Osteocyte (in vitro differentiated cells): ENCODE data around the gene PKP1. TPM values are rescaled to one million over a fixed set of nuclear protein-coding genes. Genes with fewer than 3 reads are reported as not detected.

ENCODE experiments used
- DNase-seq: peaks from one replicate; pipeline ENCODE4 v3.0.0; 2021; ENCODE audit warnings: mixed read lengths; ENCODE audit not compliant: unreplicated experiment; ENCODE audit errors: extremely low spot score
- H3K27ac Mint-ChIP-seq: one replicate; pipeline ENCODE4 v1.8.0; 2021; ENCODE audit warnings: mild to moderate bottlenecking, mixed read lengths; ENCODE audit not compliant: unreplicated experiment
- H3K27me3 Mint-ChIP-seq: one replicate; pipeline ENCODE4 v1.8.0; 2021; ENCODE audit warnings: mixed read lengths; ENCODE audit not compliant: unreplicated experiment
- H3K36me3 Mint-ChIP-seq: one replicate; pipeline ENCODE4 v1.8.0; 2021; ENCODE audit warnings: mixed read lengths; ENCODE audit not compliant: unreplicated experiment
- H3K4me1 Mint-ChIP-seq: one replicate; pipeline ENCODE4 v1.8.0; 2021; ENCODE audit warnings: mixed read lengths; ENCODE audit not compliant: unreplicated experiment
- H3K4me3 Mint-ChIP-seq: one replicate; pipeline ENCODE4 v1.8.0; 2021; ENCODE audit warnings: mild to moderate bottlenecking, moderate library complexity, mixed read lengths; ENCODE audit not compliant: unreplicated experiment
- H3K9me3 Mint-ChIP-seq: one replicate; pipeline ENCODE4 v1.8.0; 2021; ENCODE audit warnings: mixed read lengths; ENCODE audit not compliant: unreplicated experiment
- total RNA-seq: library from RNA; stranded (reverse); gene quantifications from 2 replicates; pipeline ENCODE4 v1.2.1, GENCODE V29; 2021
- TF ChIP-seq, protein P1 (sequence below): fragments of 200-600 bp; sonication (generic); IDR thresholded peaks from 2 replicates; pipeline ENCODE4 v1.5.0; 2021; ENCODE audit warnings: antibody characterized with exemption, mild to moderate bottlenecking, moderate library complexity

Gene PKP1
- total RNA-seq, 1 donor from 2014 or later = not detected

DNA sequence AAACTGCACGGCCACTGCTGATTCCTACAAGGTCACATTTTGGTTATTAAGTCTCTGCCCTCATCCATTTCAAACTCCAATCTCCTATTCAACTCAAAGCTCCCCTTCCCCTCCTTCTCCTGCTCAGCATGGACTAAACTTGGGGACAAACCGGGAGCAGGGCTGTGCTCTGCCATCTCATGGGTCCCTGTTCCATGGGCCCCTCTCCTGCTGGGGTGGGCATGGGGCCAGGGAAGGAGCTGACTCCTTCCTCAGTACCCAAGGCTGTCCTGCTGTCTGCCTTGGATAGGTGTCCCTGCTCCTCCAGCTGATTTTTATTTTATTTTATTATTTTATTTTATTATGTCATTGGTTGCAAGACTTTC is 67.0 kb downstream of the PKP1 start:
- Mint-ChIP-seq H3K27me3 (peaks cover 54% of the 10 kb centered on the region), H3K27ac (no peak overlapping the region), H3K4me1 (no peaks in the 10 kb centered on the region), H3K9me3 (no peaks in the 10 kb centered on the region), H3K36me3 (no peaks in the 10 kb centered on the region), H3K4me3 (no peak overlapping the region)
- TF ChIP-seq, protein P1, sequence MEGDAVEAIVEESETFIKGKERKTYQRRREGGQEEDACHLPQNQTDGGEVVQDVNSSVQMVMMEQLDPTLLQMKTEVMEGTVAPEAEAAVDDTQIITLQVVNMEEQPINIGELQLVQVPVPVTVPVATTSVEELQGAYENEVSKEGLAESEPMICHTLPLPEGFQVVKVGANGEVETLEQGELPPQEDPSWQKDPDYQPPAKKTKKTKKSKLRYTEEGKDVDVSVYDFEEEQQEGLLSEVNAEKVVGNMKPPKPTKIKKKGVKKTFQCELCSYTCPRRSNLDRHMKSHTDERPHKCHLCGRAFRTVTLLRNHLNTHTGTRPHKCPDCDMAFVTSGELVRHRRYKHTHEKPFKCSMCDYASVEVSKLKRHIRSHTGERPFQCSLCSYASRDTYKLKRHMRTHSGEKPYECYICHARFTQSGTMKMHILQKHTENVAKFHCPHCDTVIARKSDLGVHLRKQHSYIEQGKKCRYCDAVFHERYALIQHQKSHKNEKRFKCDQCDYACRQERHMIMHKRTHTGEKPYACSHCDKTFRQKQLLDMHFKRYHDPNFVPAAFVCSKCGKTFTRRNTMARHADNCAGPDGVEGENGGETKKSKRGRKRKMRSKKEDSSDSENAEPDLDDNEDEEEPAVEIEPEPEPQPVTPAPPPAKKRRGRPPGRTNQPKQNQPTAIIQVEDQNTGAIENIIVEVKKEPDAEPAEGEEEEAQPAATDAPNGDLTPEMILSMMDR = no peak
- DNase-seq = no peak

DNA sequence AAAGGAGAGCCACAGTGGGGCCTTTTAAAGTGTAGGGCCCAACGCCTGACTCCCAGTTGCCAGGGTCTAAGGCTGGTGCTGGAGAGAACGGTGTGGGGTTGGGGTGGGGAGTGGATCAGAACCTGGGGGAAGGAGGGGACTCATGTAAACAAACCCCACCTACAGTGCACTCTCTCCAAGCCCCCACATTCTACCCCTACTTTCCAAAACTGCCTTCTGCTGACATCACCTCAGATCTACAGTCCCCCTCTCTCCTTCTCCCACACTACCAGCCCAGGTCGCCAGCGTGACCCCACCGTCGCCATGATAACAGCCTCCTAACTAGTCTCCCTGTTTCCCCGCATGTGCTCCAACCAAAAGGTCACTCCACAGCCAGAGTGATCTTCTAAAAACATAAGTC is 67.6 kb downstream of the PKP1 start:
- Mint-ChIP-seq H3K9me3 (no peaks in the 10 kb centered on the region), H3K27me3 (peaks cover 59% of the 10 kb centered on the region), H3K36me3 (no peaks in the 10 kb centered on the region), H3K27ac (no peak overlapping the region), H3K4me3 (no peak overlapping the region), H3K4me1 (no peaks in the 10 kb centered on the region)
- TF ChIP-seq, protein P1 = no peak
- no peak for DNase-seq

DNA sequence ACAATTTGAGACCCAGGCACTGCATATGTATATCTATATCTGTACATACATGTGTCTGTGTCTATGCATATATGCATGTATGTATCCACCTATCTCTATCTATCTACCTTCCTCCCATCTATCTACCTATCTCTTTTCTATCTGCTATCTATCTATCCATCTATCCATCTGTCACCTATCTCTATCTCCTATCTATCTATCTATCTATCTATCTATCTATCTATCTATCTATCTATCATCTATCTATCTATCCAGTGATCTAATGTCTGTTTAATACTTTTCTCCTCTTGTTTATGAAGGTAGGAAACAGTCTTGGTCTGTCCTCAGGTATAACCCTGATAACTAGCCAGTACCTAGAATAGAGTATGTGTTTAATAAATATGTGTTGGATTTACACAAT is 68.3 kb downstream of the PKP1 start:
- H3K27ac Mint-ChIP-seq = no peak overlapping the region
- no peaks in the 10 kb centered on the region for H3K9me3 Mint-ChIP-seq
- H3K36me3 Mint-ChIP-seq = no peaks in the 10 kb centered on the region
- H3K27me3 Mint-ChIP-seq = peaks cover 58% of the 10 kb centered on the region
- DNase-seq = no peak
- no peaks in the 10 kb centered on the region for H3K4me1 Mint-ChIP-seq
- H3K4me3 Mint-ChIP-seq = no peak overlapping the region
- TF ChIP-seq, protein P1 = no peak

DNA sequence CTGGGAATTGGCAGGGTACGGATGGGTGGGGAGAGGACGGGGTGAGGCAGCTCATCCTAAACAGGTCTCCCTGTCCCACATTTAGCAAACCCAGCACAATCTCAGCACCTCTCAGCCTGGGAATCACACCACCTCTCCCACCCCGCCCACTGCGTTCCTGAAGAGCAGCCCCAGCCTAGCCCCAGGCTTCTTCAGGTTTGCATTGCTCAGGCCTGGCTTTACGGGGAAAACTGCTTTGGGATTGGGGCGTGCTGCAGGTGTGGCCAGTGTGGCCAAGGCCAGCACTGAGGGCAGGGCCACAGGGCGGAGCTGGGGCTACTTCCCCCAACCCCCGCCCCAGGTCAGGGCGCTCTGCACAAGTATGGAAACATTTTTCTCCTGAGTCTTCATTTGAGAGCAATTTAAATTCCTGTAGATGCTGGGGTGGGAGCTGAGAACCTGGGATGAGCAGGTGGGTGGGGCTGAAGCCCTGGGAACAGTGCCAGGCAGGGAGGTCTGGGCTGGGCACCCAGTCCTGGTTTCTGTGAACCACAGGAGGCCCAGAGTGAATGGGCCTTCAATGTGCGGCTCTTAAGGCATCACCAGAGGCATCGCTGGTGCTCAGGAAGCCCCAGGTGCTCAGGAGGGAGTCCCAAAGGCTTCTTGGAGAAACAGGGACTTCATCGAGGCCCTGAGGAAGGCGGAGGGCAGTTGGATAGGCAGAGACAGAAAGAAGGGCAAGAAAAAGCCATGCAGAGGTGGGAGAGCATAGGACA is 70.1 kb downstream of the PKP1 start:
- Mint-ChIP-seq H3K27me3 (peaks cover 48% of the 10 kb centered on the region), H3K4me1 (no peaks in the 10 kb centered on the region), H3K9me3 (no peaks in the 10 kb centered on the region), H3K27ac (no peak overlapping the region), H3K36me3 (no peaks in the 10 kb centered on the region), H3K4me3 (no peak overlapping the region)
- no peak for DNase-seq
- TF ChIP-seq, protein P1 = no peak

DNA sequence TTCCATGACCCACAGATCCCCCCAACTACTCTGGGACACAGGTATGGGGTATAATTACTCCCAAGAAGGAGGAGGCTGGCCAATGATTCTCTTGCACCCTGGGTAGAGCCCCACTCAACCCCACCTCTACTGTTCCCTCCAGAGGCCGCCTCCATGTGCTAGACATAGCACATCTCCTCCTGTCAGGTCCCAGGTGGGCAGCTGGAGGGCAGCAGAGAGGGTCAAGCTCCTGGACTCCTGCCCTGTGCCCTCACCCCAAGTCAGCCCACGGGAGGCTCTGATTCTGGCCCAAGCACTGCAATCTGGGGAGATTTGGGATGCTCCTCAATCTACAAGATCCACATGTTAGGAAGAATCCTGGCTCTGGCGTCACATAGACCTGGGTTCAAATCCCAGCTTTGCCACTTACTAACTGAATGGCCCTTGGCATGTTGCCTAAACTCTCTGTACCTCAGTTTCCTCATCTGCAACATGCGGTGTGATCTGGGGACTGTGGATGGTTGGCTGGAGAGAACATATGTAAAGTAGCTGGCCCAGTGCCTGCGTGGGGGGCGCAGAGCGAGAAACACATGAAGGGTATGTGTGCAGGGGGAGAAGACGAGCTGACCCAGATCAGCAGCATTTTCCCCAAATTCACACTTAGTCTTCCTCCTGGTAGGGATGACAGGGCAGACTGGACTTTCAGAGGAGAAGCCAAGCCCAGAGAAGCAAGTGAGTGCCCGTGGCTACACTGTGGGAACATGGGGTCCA is 71.0 kb downstream of the PKP1 start:
- DNase-seq = no peak
- Mint-ChIP-seq H3K27me3 (peaks cover 46% of the 10 kb centered on the region), H3K36me3 (no peaks in the 10 kb centered on the region), H3K4me1 (no peaks in the 10 kb centered on the region), H3K27ac (no peak overlapping the region), H3K9me3 (no peaks in the 10 kb centered on the region), H3K4me3 (no peak overlapping the region)
- TF ChIP-seq, protein P1 = no peak
